GM23338 (cell line): ENCODE results near the gene SEC16B.
"Not testable (repeated sequence)": the region's sequence is repeated elsewhere in the genome, so short reads cannot be mapped to it uniquely, and the experiment has no call there.

Experiments
- CREB1 ChIP-seq: fragments of 250-450 bp; sonication (Bioruptor Pico); IDR thresholded peaks from 2 replicates; pipeline ENCODE4 v1.5.0; 2020; ENCODE audit warnings: low read depth, mild to moderate bottlenecking, moderate library complexity
- CTCF ChIP-seq, 2 experiments: fragments of 200-600 bp in 1 of 2; sonication (generic) in 1 of 2; conservative IDR thresholded peaks; 2 replicates each; pipeline versions ENCODE4 v1.5.1 to v1.6.1; 2016 to 2017; ENCODE audit warnings: antibody characterized with exemption in 2 of 2, low read depth in 2 of 2, mild to moderate bottlenecking in 2 of 2, moderate library complexity in 1 of 2
- ETS1 ChIP-seq: IDR thresholded peaks from 2 replicates; pipeline ENCODE4 v1.6.1; 2016; ENCODE audit warnings: antibody characterized with exemption
- EZH2 ChIP-seq: fragments of 200-600 bp; sonication (generic); IDR thresholded peaks from one replicate; pipeline ENCODE4 v1.8.0; 2017; ENCODE audit warnings: antibody characterized with exemption, mild to moderate bottlenecking, low read depth; ENCODE audit not compliant: unreplicated experiment
- EZH2phosphoT487 ChIP-seq: fragments of 200-600 bp; sonication (generic); IDR thresholded peaks from one replicate; pipeline ENCODE4 v1.8.1; 2018; ENCODE audit warnings: antibody characterized with exemption; ENCODE audit not compliant: unreplicated experiment
- JUNB ChIP-seq: IDR thresholded peaks from one replicate; pipeline ENCODE4 v1.6.1; 2016; ENCODE audit warnings: antibody characterized with exemption; ENCODE audit not compliant: unreplicated experiment
- NANOG ChIP-seq: IDR thresholded peaks from 2 replicates; pipeline ENCODE4 v1.6.1; 2016; ENCODE audit warnings: antibody characterized with exemption, borderline replicate concordance
- POLR2AphosphoS5 ChIP-seq: IDR thresholded peaks from 2 replicates; pipeline ENCODE4 v1.6.1; 2016; ENCODE audit warnings: antibody characterized with exemption, low read depth
- STAT1 ChIP-seq: IDR thresholded peaks from one replicate; pipeline ENCODE4 v1.6.1; 2016; ENCODE audit warnings: antibody characterized with exemption; ENCODE audit not compliant: unreplicated experiment
- ZNF114 ChIP-seq: fragments of 250-450 bp; sonication (Bioruptor Pico); IDR thresholded peaks from 2 replicates; pipeline ENCODE4 v1.5.0; 2020; ENCODE audit warnings: mild to moderate bottlenecking, moderate library complexity
- ZNF331 ChIP-seq: fragments of 250-450 bp; sonication (Bioruptor Pico); IDR thresholded peaks from 2 replicates; pipeline ENCODE4 v1.5.0; 2020; ENCODE audit warnings: low read depth, mild to moderate bottlenecking, moderate library complexity
- TF ChIP-seq, protein P1 (sequence below): IDR thresholded peaks from one replicate; pipeline ENCODE4 v1.6.1; 2018; ENCODE audit warnings: antibody characterized with exemption; ENCODE audit not compliant: unreplicated experiment

- not testable (repeated sequence) for TF ChIP-seq CTCF (conservative IDR thresholded peaks at IDR 0.05; ENCODE audit: low read depth in 2 of 2); EZH2; EZH2phosphoT487; CREB1 (CRISPR knock-in tag); POLR2AphosphoS5; NANOG; ZNF331 (CRISPR knock-in tag); ETS1; STAT1; JUNB; ZNF114 (CRISPR knock-in tag)
- TF ChIP-seq, protein P1, sequence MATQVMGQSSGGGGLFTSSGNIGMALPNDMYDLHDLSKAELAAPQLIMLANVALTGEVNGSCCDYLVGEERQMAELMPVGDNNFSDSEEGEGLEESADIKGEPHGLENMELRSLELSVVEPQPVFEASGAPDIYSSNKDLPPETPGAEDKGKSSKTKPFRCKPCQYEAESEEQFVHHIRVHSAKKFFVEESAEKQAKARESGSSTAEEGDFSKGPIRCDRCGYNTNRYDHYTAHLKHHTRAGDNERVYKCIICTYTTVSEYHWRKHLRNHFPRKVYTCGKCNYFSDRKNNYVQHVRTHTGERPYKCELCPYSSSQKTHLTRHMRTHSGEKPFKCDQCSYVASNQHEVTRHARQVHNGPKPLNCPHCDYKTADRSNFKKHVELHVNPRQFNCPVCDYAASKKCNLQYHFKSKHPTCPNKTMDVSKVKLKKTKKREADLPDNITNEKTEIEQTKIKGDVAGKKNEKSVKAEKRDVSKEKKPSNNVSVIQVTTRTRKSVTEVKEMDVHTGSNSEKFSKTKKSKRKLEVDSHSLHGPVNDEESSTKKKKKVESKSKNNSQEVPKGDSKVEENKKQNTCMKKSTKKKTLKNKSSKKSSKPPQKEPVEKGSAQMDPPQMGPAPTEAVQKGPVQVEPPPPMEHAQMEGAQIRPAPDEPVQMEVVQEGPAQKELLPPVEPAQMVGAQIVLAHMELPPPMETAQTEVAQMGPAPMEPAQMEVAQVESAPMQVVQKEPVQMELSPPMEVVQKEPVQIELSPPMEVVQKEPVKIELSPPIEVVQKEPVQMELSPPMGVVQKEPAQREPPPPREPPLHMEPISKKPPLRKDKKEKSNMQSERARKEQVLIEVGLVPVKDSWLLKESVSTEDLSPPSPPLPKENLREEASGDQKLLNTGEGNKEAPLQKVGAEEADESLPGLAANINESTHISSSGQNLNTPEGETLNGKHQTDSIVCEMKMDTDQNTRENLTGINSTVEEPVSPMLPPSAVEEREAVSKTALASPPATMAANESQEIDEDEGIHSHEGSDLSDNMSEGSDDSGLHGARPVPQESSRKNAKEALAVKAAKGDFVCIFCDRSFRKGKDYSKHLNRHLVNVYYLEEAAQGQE, result not testable (repeated sequence)
Measured at GRCh38 chr1:177986281-177986680, 16.4 kb upstream of the SEC16B start.
